SJSA1 (cell line): Measurements from ENCODE around the gene TIMM13. TPM values are rescaled to one million over a fixed set of nuclear protein-coding genes. Genes with fewer than 3 reads are reported as not detected.

Source experiments
- DNase-seq, 2 experiments: peaks; one replicate each; pipeline ENCODE4 v3.0.0-alpha.2; 2015 to 2020; ENCODE audit warnings: low spot score in 2 of 2, low read depth in 1 of 2
- H3K27ac ChIP-seq: fragments of 250-450 bp; sonication (Bioruptor Pico); 2 replicates; pipeline ENCODE4 v1.5.1; 2020; ENCODE audit warnings: mild to moderate bottlenecking, moderate library complexity
- H3K27me3 ChIP-seq: fragments of 250-450 bp; sonication (Bioruptor Pico); replicated peaks from 2 replicates; pipeline ENCODE4 v1.5.1; 2020; ENCODE audit warnings: mild to moderate bottlenecking, moderate library complexity
- H3K36me3 ChIP-seq: fragments of 250-450 bp; sonication (Bioruptor Pico); 2 replicates; pipeline ENCODE4 v1.5.1; 2020; ENCODE audit warnings: mild to moderate bottlenecking
- H3K4me1 ChIP-seq: fragments of 250-450 bp; sonication (Bioruptor Pico); replicated peaks from 2 replicates; pipeline ENCODE4 v1.6.1; 2021; ENCODE audit warnings: mild to moderate bottlenecking
- H3K4me3 ChIP-seq: fragments of 250-450 bp; sonication (Bioruptor Pico); 2 replicates; pipeline ENCODE4 v1.5.1; 2020; ENCODE audit warnings: mild to moderate bottlenecking
- H3K9me3 ChIP-seq: fragments of 250-450 bp; sonication (Bioruptor Pico); replicated peaks from 2 replicates; pipeline ENCODE4 v1.5.1; 2020; ENCODE audit warnings: mild to moderate bottlenecking
- total RNA-seq: library from RNA; depleted of rRNA; stranded (reverse); fragments of >200 nt; shearing (Covaris generic); gene quantifications from 2 replicates; pipeline ENCODE4 v1.2.3, GENCODE V29; 2014; rRNA removed

TIMM13 gene
- total RNA-seq, 1 experiment from 2014 or later = 48.8 TPM

DNA sequence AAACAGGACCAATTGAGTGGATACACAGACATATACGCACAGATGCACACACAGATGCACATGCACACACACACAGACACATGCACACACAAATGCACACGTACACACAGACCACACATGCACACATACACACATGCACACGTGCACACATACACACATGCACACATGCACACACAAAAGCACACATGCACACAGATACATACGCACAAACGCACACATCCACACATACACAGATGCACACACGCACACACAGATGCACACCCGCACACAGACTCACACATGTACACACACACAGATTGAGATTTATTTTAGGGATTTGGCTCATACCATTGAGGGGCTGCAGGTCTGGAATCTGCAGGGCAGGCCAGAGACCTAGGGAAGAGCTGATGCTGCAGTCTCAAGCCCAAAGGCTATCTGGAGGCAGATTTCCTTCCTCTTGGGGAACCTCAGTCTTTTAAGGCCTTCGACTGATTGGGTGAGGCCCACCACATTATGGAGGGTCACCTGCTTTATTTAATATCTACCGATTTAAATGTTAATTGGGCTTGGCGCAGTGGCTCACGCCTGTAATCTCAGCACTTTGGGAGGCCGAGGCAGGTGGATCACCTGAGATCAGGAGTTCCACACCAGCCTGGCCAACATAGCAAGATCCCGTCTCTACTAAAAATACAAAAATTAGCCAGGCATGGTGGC lies 44.7 kb downstream of the TIMM13 start:
- DNase-seq = no peak
- Histone ChIP-seq H3K4me3 (no peak overlapping the region), H3K27ac (no peak overlapping the region), H3K27me3 (no peaks in the 10 kb centered on the region), H3K4me1 (peaks cover 3% of the 10 kb centered on the region), H3K36me3 (no peaks in the 10 kb centered on the region), H3K9me3 (peaks cover 12% of the 10 kb centered on the region)

DNA sequence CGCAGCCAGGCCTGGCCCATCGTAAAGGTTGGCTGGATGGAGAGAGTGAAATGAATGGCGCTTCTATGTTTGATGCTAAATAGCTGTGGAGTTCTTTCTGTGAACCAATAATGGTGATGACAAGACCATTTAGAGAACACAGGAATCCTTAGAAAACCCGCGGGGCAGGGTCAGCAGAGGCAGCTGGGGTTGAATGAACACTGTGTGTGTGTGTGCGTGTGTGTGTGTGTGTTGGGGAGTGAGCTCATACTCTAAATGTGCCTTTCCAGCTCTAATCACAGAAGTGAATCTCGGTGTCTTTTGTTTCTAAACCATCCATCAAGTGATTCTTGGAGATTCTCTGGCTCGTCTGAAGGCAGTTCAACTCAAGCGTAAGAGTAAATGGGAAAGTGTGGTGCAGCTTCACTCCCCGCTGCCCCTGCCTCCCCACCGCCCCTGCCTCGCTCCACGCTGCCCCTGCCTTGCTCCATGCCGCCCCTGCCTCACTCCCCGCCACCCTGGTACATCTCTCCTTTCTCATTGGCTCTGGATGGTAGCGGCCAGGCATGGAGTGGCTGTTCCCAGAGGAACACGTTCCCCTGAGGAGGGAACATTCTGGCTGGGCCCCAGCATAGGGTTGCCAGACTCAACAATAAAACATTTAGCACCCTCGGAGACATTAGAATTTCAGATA lies 46.1 kb downstream of the TIMM13 start:
- Histone ChIP-seq H3K27ac (no peak overlapping the region), H3K27me3 (no peaks in the 10 kb centered on the region), H3K4me1 (peaks cover 3% of the 10 kb centered on the region), H3K4me3 (no peak overlapping the region), H3K36me3 (no peaks in the 10 kb centered on the region), H3K9me3 (peaks cover 12% of the 10 kb centered on the region)
- no peak for DNase-seq

DNA sequence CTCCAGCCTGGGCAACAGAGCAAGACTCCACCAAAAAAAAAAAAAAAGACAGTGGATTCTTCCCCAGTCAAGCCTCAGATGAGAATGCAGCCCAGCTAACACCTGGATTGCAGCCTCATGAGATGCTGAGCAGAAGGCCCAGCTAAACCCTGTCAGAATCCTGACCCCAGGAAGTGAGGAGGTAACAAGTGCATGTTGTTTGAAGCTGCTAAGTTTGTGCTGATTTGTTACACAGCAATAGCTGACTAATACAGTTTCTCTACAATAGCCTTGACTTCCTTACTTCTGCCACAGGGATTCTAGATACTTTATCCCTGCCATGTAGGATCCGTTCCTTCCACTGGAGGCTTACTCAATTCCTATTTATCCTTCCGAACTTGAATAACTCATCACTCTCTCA lies 46.8 kb downstream of the TIMM13 start:
- DNase-seq = no peak
- Histone ChIP-seq H3K4me3 (no peak overlapping the region), H3K36me3 (no peaks in the 10 kb centered on the region), H3K27ac (no peak overlapping the region), H3K27me3 (no peaks in the 10 kb centered on the region), H3K4me1 (peaks cover 3% of the 10 kb centered on the region), H3K9me3 (peaks cover 12% of the 10 kb centered on the region)

GRCh38 chr19:2376784-2377519 lies 50.4 kb downstream of the TIMM13 start:
- peaks cover 12% of the 10 kb centered on the region for H3K9me3 ChIP-seq
- H3K27me3 ChIP-seq = no peaks in the 10 kb centered on the region
- H3K4me3 ChIP-seq = no peak overlapping the region
- no peaks in the 10 kb centered on the region for H3K4me1 ChIP-seq
- no peak overlapping the region for H3K27ac ChIP-seq
- no peaks in the 10 kb centered on the region for H3K36me3 ChIP-seq
- no peak for DNase-seq

Other genes with a start within 250 kb of the TIMM13 start
- gene PLEKHJ1, start 191.3 kb downstream of the TIMM13 start, total RNA-seq = 91.7 and 116 TPM in 2 replicates
- gene SF3A2, start 190.8 kb downstream of the TIMM13 start, total RNA-seq = 13.8 and 44.9 TPM in 2 replicates
- gene AMH, start 178.3 kb downstream of the TIMM13 start, total RNA-seq = 0.58 TPM in 1 of 2 replicates, not detected in the other
- gene JSRP1, start 171.2 kb downstream of the TIMM13 start, total RNA-seq = not detected in 2 replicates
- not detected in 2 replicates for gene PEAK3, start 145.4 kb downstream of the TIMM13 start, total RNA-seq
- not detected in 2 replicates for gene LINGO3, start 119.4 kb downstream of the TIMM13 start, total RNA-seq
- gene LSM7, start 99.0 kb downstream of the TIMM13 start, total RNA-seq = 218 and 270 TPM in 2 replicates
- 32.2 and 45.2 TPM in 2 replicates for gene SPPL2B, start 98.9 kb downstream of the TIMM13 start, total RNA-seq
- gene TMPRSS9, start 67.3 kb downstream of the TIMM13 start, total RNA-seq = not detected in 2 replicates
- gene LMNB2, start 29.4 kb upstream of the TIMM13 start, total RNA-seq = 275 and 316 TPM in 2 replicates
- gene GADD45B, start 48.5 kb upstream of the TIMM13 start, total RNA-seq = 112 and 132 TPM in 2 replicates